Posterior vena cava (tissue), 2 donors: ENCODE measurements around the gene CEP164. TPM values are rescaled to one million over a fixed set of nuclear protein-coding genes. Genes with fewer than 3 reads are reported as not detected.

ENCODE experiments used
- DNase-seq: peaks from one replicate; pipeline ENCODE4 v3.0.0-alpha.2; 2020; ENCODE audit warnings: low spot score
- intact Hi-C, 2 donors: fragments of 100-400 bp; cut with DNase I; formaldehyde crosslinking; loops; one replicate each; pipeline versions ENCODE4 v1.14.1 to v1.14.2; 2022 to 2023
- total RNA-seq, 2 donors: library from RNA; stranded (reverse); fragmentation: NEBNext Ultra II Directional; extraction: Animal tissue kit (Norgen Biotek cat#: 25700); gene quantifications; one replicate each; pipeline ENCODE4 v1.2.1, GENCODE V29; 2021
- donor health status: DM: yes; HTN: yes; CAD: no.
- donor health status: DM: yes; HTN: yes; CAD: no.

Gene CEP164
- total RNA-seq, 2 donors from 2014 or later, result 23.1 to 28.2 TPM

DNA sequence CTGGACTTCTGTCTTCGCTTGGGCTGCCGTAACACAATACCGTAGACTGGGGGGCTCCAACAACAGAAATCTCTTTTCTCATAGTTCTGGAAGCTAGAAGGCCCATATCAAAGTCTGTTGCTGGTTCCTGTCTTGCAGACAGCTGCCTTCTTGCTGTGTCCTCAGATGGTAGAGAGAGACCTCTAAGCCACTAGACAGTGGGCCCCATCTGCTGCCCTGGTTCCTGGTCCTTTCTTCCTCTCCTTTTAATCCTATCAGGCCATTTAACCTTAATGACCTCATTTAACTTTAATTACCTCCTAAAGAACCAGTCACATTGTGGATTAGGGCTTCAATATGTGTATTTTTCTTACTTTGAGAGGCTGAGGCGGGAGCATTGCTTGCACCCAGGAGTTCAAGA is 9.4 kb downstream of the CEP164 start:
- DNase-seq, result no peak
- intact Hi-C loops, result no loop called here

DNA sequence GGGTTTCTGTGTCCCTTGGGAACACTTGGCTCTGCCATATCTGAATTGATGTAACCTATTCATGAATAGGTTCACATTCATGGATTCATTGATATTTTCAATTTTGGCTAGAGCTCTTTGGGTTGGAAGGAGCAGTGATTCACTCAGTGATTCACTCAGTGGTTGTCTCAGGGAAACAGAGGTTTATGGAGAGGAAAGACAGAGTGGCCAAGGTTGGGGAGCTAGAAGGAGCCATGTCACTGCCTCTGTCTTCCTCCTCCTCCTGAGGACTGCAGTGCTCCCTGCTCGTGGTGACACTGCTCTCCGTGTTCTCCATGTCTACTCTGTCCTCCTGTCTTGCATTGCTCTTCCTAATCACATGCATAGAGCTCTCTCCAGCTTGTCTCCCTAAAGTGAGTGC is 17.4 kb downstream of the CEP164 start:
- intact Hi-C loops, result no loop called here
- no peak for DNase-seq

DNA sequence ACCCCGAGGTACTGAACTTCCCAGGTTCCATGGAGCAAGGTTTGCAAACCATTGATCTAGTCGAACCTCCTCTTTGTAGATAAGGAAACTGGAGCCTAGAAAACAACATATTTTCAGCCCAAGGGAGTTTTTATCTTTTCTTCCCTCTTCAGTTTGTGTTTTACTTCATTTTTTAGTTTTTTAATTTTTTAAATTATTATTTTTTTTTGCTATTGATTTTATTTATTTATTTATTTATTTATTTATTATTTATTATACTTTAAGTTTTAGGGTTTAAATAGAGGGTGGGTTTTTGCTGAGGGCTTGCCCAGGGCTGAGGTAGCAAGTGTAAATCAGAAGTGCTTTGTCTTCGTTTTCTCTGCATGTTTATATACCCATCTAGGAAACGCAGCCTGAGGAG is 26.9 kb downstream of the CEP164 start:
- intact Hi-C loops, result no loop called here
- DNase-seq, result no peak

DNA sequence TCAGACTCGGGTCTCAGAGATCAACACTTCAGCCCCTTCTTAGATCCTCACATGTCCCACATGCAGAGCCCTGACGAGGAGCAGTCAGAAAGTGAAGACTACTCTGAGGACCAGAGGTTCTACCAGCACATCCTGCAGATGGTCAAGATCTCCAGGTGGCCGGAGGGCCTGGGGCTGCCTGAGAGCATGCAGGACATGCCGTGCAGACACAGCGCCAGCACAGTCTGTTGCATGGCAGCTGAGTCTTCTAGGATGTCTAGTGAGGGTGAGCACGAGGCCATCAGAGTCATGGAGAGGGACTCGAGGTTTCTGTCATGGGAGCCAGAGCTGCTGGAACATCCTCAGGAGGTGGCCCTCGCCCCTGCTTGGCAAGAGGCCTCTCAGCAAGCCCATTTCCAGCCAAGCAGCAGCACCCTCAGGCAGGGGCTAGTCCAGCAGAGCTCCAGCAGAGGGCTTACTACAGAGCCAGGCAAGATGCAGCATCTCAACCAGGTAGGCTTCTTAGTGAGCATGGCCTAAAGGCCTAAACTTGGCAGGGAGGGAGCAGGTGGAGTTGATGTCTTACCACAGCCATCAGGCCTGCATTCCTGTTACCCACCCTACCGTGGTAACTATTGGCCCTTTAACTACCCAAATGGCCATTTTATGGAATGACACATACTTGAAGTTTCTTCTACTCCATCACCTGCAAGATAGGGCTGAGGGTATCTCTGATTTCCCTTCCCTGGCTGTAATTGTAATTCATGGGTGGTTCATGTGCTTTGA is 28.7 kb downstream of the CEP164 start:
- intact Hi-C loops, result no loop called here

DNA sequence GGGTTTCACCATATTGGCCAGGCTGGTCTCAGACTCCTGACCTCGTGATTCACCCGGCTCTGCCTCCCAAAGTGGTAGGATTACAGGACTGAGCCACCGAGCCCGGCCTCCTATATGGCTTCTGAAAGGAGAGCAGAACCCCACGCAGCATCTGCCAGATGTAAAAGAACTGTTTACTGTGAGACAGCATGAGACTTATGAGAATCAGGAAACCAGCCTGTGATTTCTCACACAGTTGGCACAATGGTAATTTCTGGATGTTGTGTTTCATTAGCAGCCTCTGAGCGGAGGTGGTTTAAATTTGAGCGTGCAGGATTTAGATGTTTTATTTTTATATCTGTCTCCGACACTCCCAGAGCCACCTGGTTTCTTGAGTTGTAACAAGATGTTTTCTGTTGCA is 33.8 kb downstream of the CEP164 start:
- intact Hi-C loops, result no loop called here
- DNase-seq, result peak; percentile 20

More for the DNA sequence above, 28.7 kb downstream of the CEP164 start:
- DNase-seq, result peak; percentile 73

DNA sequence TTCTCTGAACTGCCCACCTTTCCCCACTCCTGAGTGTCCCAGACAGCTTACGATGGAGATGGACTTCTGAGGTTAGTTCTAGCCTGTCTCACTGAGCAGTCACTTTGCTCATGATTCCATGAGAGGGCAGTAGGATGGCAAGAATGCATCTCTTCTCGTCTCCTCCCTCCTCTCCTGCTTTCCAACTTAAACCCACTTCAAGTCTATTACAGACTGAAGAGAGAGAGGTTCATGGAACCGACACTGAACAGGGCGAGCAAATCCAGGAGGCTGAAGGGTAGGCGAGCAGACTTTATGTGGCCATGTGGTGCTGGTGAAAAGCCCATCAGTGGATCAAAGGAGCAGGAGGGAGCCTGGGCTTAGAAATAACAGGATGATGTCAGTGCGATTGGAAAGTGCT is 38.6 kb downstream of the CEP164 start:
- intact Hi-C loops, result no loop called here
- DNase-seq, result peak; percentile 6

DNA sequence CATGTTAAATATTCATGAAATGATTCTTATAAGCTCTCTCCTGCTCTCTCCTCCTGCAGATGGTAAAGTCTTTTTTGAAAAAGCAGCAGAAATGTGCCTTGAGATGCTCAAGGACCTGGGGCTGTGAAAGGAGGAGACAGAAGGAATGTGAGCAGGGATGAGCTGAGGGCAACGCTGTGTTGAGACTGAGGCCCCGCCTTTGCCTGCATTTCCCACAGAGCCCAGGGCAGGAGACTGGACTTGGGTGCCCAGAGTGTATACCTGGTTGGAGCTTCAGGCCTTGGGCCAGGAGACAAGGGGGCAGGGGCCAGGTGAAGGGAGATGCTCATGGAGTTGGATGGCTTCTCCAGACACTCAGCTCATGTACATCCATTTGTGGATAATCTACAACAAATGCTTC is 39.2 kb downstream of the CEP164 start:
- peak; percentile 53 for DNase-seq
- intact Hi-C loops, result no loop called here

DNA sequence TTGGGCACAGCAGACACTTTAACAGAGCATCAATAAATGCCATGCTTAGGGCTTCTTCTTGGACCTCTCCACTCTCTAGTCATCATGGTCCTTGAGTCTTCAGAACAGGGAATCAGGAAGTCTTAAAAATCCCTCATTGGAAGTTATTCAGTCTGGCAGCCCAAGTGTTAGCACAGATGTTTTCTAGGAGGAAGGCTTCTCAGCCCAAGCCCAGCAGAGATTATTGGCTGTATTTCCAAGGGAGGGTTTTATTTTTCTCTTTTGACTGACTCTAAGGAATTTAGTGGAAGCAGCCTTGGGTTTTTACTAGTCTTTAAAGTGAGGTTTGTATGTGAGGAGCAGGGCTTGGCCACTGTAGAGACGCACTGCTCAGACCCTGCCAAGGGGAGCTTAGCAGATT is 41.9 kb downstream of the CEP164 start:
- intact Hi-C loops, result no loop called here

DNA sequence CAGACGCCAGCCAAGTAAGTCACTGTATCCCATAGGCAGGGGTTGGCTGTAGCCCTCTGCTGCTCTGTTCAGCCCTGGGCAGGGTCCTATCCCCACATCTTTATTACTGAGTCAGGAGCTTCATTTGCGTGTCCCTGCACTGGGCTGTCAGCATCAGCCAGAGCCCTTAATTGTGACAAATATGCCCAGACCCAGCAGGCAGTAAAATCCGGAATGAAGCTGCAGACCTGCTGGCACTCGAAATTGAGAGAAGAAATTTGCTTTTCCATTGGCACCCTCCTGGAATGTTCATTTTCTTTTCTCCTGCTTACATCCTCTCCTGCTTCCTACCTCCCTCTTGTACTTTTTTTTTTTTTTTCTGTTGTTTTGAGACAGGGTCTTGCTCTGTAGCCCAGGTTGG is 43.8 kb downstream of the CEP164 start:
- intact Hi-C loops, result no loop called here

More for the DNA sequence above, 41.9 kb downstream of the CEP164 start:
- no peak for DNase-seq

DNA sequence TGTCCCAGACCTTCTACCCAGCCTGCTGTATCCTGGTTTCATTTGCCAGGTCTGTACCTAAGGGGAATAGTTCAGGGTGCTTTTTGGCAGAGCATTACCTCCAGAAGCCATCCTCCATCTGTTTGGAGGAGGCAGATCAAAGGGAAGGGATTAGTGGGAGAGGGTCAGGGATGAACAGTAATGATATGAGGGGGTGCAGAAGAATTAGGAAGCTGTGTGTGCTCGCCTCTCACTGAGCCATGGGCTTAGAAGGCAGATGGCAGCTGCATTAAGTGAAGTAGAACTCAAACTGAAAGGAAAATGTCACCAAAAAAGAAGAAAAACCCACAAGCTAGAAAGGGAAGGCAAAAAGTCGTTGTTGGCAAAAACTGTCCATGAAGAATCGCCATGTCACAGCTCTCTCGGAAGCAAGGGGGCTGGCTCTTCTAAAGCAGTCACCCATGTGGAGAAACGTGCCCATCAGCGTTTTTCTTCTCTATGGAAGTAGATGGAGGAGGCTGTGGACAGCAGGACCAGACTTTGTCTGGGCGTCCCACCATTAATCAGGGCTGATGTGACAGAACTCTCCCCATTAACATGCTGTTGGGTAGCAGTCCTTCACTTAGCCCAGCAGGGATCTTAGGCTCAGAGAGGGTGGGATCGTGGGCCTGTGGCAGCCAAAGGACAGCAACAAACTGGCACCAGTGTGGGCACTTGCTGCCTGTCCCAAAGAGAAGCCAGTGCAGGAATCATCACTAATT is 46.8 kb downstream of the CEP164 start:
- intact Hi-C loops, result no loop called here
- DNase-seq, result no peak

More for the DNA sequence above, 43.8 kb downstream of the CEP164 start:
- DNase-seq, result peak; percentile 28

DNA sequence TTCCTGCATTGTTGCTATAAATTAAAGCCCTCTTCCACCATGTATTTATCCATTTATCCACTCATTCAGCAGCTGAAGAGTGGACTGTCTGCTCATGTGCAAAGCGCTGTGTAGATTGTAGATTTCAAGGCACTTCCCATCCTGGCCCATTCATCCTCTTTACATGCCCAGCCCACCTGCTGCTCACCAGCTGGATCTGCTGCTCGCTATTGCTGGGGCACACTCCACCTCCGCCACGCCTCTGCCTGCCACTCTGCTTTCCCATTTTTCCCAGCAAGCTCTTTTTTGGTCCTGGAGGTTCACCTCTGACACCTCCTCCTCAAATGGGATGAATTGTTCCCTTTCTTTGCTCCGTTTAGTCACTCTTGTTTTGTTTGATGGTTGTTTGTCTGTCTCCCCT is 48.3 kb downstream of the CEP164 start:
- no peak for DNase-seq
- intact Hi-C loops, result no loop called here

DNA sequence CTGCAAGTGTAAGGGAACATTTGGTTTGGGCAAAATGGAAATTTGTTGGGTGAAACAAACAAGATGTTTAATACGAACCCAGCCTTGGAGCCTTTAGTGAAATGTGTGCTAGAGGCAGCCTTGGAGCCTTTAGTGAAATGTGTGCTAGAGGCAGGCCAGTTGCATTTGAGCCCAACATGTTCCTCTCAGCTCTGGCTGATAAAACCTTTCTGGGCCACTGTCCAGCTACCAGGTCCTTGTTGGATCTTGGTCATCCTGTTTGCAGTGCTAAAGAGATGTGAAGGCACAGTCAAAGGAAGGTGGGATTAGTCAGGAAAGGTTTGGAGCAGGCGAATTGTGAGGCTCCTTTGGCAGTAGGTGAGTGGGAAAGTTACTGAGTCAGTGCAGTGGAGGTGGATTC is 48.9 kb downstream of the CEP164 start:
- intact Hi-C loops, result no loop called here
- DNase-seq, result peak; percentile 20

DNA sequence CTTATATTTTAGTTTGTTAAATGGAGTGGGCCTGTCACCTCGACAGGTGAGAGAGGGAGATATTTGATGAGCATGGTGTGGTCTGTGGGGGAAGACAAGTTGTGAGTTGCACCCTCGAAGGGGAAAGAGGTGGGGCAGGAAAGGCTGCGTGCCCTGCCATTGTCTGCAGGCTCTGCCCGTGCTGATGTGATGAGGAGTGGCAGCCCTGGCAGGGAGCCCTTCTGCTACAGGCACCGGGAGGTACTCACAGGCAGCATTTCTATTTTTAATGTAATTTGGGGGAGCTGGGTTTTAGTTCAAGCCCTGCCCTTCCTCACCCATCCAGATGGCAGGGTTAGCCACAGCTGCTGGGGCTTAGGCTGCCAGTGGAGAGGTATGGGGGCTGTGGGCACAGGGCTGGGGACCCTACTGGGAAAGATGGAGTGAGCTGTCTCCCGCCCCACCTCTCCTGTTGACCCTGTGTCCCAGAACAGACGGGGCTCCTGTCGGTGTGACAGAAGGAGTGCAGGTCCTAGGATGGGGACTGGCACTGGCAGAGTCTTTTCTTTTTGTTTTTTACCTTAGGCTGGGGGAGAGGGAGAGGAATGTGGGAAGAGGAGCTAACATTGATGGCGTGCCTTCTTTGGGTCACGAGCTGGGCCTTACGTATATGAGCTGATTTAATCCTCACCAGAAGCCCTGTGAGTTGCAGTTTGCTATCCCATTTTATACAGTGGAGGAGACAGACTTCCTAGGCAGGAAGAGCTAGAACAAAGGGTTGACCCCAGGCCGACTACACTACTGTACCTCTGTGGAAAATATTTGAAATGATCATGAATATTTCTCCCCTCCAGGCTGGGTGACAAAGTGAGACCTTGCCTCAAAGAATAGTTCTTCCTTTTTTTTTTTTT is 51.6 kb downstream of the CEP164 start:
- peak; percentile 34 for DNase-seq
- intact Hi-C loops, result no loop called here

DNA sequence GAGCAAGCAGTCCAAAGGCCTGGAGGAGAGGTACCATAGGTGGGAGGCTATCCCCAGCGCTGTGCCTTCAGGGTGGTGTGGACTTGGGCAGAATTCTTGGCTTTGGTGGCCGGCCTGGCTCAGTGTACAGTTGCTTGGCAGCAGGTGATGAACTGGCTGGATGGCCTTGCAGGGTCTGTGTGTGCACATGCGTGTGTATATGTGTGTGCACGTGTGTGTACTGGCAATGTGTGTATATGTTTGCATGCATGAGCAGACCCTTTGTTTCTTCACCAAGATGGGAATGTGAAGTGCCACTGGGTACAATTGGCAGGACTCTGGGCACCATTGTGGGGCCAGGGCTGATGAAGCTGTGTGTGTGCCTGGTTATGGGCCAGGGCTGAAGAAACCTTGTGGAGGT is 53.0 kb downstream of the CEP164 start:
- intact Hi-C loops, result no loop called here
- DNase-seq, result peak; percentile 46

DNA sequence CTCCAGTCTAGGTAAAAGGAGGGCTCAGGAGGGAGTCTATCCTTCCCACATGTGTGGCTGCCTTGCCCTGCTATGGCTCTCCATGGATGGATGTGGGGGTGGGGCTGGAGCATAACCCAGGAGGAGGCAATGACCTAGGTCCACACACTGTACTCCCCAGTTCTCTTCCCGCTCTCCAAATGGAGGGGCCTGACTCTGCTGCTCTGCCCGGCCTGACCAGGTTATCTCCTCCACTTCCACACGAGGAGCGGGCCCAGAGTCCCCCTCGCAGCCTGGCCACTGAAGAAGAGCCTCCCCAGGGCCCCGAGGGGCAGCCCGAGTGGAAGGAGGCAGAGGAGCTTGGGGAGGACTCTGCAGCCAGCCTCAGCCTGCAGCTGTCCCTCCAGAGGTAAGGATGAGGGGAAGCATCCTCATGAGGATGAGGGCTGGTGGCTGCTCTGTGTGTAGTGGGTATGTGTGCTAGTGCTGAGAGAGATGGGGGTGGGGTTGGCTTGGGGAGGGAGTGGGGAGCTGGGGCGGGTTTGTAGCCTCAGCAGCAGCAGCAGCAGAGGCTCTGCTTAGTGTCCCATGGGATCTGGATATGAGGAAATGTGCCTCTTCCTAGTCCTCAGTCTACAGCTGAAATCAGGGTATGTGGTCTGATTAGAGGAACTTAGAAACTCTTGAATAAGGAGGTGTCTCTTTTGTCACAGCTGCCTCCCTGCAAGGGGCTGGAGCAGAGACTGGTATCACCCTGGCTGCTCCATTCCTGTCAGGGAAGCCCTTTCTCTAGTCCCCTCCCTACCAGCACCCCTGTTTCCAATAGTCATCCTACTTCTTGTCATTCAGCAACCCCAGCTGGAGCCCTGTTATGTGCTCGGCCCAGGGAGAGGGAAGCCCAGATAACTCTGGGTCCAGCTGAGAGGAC is 54.1 kb downstream of the CEP164 start:
- DNase-seq, result no peak
- intact Hi-C loops, result no loop called here

DNA sequence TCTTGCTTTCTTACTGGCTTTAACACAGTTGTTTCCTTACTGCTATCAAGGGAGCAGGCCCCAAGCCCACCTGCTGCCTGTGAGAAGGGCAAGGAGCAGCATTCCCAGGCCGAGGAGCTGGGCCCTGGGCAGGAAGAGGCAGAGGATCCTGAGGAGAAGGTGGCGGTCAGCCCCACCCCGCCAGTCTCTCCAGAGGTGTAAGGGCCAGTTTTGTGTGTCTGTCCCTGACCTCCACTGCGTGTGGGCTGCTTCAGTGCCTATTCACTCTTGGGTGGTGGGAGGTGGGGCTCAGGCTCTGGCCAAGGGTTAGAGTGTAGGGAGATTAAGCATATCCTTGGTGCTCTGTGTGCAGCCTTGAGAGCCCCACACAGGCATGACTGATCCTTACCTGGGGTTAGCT is 55.1 kb downstream of the CEP164 start:
- intact Hi-C loops, result no loop called here
- no peak for DNase-seq

DNA sequence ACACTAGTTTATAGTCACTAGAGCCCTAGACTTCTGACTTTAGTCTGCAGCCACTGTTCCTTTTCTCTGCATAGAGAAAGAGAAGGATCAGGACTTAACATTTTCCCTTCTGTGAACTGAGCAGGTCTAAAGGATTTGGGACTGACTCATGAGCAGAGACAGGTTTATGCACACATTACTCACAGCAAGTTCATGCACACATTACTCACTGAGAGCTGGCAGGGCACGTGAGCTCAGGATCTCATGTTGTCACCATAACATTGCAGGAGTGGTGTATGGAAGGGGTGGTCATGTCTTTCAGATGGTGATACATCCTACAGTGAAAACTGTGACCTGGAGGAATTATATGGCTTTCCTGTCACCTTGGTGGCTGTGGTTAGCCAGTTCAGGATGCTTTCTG is 56.4 kb downstream of the CEP164 start:
- DNase-seq, result no peak
- intact Hi-C loops, result no loop called here

DNA sequence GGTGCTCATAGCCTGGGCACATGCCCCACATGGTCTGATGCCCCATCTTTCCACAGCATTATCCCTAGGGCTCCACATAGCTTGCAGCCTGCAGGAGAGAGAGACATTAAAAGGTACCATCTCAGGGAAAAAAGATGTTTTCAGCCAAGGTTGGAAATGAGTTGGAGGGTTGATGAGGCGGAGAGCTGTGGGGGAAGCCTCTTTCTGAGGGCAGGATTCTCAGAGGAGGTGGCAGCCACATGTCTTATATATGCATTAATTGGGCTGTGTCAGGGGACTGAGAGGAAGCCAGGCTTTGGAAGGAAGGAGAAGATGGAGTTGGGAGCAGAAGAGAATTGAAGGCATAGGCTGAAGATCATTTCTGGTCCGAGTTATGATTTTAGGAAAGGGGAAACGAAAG is 57.8 kb downstream of the CEP164 start:
- DNase-seq, result no peak
- intact Hi-C loops, result no loop called here

DNA sequence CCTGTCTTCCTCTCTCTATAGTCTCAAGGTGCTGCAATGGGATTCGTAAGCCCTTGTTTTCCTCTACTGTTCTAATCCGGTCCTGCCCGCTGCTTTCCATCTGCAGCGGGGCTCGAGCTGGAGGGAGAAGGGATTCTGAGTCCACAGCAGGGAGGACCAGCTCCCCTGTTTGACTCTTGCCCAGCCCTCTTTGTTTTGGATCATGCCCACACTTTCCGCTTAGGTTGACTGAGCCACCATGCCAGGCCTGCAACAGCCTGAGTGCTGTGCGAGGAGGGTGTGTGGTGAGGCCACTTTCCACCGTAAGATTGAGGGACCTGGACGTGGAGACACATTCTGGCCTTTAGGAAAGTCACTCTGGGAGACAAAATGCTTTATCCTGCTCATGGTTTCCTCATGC is 58.3 kb downstream of the CEP164 start:
- no peak for DNase-seq
- intact Hi-C loops, result no loop called here
